Peyer's patch (tissue), 4 donors: Measurements from ENCODE around the gene RSRC2. TPM values are rescaled to one million over a fixed set of nuclear protein-coding genes. Genes with fewer than 3 reads are reported as not detected.
"Not testable (repeated sequence)": the region's sequence is repeated elsewhere in the genome, so short reads cannot be mapped to it uniquely, and the experiment has no call there.

ENCODE experiments used
- DNase-seq, 3 donors: peaks; one replicate each; pipeline ENCODE4 v3.0.0-alpha.2; 2017 to 2019
- H3K27ac ChIP-seq, 4 donors: fragments of 200-600 bp; sonication (generic); one replicate each; pipeline ENCODE4 v1.5.1; 2016 to 2019
- H3K27me3 ChIP-seq, 2 donors: fragments of 200-600 bp; sonication (generic); one replicate each; pipeline ENCODE4 v1.5.1; 2019
- H3K36me3 ChIP-seq, 3 donors: fragments of 200-600 bp; sonication (generic); one replicate each; pipeline ENCODE4 v1.5.1; 2016 to 2019
- H3K4me1 ChIP-seq, 4 donors: fragments of 200-600 bp; sonication (generic); one replicate each; pipeline ENCODE4 v1.5.1; 2016 to 2019
- H3K4me3 ChIP-seq, 4 donors: fragments of 200-600 bp; sonication (generic); 1 replicate in 3 of 4; 2 replicates in 1 of 4; pipeline ENCODE4 v1.5.1; 2016 to 2019; ENCODE audit warnings: mild to moderate bottlenecking in 1 of 4
- H3K9me3 ChIP-seq, 4 donors: fragments of 200-600 bp; sonication (generic); one replicate each; pipeline ENCODE4 v1.5.1; 2016 to 2019; ENCODE audit warnings: mild to moderate bottlenecking in 1 of 4
- POLR2A ChIP-seq, 2 donors: fragments of 450-650 bp; IDR thresholded peaks; one replicate each; pipeline ENCODE4 v1.5.1; 2017; ENCODE audit warnings: antibody characterized with exemption in 2 of 2, mild to moderate bottlenecking in 2 of 2, moderate library complexity in 2 of 2
- total RNA-seq, 4 donors: library from RNA; depleted of rRNA; stranded (reverse); fragments of >200 nt; gene quantifications; one replicate each; pipeline ENCODE4 v1.1.0, GENCODE V29; 2016
- TF ChIP-seq, protein P1 (sequence below), 6 experiments: fragments of 450-650 bp in 4 of 6; fragments of 200-600 bp in 2 of 6; sonication (generic) in 1 of 6; IDR thresholded peaks; one replicate each; pipeline ENCODE4 v1.5.1; 2017 to 2019; ENCODE audit warnings: antibody characterized with exemption in 6 of 6, mild to moderate bottlenecking in 3 of 6, moderate library complexity in 1 of 6

RSRC2 gene
- total RNA-seq, 4 donors from 2014 or later: 78.5 to 455 (median 112) TPM

DNA sequence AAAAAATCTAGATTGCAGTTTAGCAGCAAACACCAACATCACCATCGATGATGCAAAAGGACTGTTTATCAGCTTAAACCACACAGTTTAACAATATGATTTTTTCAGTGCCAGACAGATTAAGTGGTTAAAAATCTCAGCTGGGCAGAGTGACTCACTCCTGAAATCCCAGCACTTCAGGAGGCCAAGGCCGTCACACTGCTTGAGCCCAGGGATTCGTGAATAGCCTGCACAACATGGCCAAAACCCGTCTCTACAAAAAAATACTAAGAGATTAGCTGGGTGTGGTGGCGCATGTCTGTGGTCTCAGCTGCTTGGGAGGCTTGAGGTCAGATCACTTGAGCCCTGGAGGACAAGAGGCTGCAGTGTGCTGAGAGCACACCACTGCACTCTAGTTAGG is 8.9 kb downstream of the RSRC2 start:
- peaks cover 0 to 95% (median 10%) of the 10 kb centered on the region in 3 donors for H3K36me3 ChIP-seq
- DNase-seq: no peak
- no peaks in the 10 kb centered on the region for H3K27me3 ChIP-seq
- no peak for TF ChIP-seq POLR2A (IDR thresholded peaks at IDR 0.05)
- TF ChIP-seq, protein P1, sequence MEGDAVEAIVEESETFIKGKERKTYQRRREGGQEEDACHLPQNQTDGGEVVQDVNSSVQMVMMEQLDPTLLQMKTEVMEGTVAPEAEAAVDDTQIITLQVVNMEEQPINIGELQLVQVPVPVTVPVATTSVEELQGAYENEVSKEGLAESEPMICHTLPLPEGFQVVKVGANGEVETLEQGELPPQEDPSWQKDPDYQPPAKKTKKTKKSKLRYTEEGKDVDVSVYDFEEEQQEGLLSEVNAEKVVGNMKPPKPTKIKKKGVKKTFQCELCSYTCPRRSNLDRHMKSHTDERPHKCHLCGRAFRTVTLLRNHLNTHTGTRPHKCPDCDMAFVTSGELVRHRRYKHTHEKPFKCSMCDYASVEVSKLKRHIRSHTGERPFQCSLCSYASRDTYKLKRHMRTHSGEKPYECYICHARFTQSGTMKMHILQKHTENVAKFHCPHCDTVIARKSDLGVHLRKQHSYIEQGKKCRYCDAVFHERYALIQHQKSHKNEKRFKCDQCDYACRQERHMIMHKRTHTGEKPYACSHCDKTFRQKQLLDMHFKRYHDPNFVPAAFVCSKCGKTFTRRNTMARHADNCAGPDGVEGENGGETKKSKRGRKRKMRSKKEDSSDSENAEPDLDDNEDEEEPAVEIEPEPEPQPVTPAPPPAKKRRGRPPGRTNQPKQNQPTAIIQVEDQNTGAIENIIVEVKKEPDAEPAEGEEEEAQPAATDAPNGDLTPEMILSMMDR (IDR thresholded peaks at IDR 0.05): no peak
- no peaks in the 10 kb centered on the region for H3K9me3 ChIP-seq
- no peak overlapping the region for H3K4me3 ChIP-seq
- H3K4me1 ChIP-seq: peaks cover 0 to 14% (median under 1%) of the 10 kb centered on the region in 4 donors
- no peak overlapping the region for H3K27ac ChIP-seq

DNA sequence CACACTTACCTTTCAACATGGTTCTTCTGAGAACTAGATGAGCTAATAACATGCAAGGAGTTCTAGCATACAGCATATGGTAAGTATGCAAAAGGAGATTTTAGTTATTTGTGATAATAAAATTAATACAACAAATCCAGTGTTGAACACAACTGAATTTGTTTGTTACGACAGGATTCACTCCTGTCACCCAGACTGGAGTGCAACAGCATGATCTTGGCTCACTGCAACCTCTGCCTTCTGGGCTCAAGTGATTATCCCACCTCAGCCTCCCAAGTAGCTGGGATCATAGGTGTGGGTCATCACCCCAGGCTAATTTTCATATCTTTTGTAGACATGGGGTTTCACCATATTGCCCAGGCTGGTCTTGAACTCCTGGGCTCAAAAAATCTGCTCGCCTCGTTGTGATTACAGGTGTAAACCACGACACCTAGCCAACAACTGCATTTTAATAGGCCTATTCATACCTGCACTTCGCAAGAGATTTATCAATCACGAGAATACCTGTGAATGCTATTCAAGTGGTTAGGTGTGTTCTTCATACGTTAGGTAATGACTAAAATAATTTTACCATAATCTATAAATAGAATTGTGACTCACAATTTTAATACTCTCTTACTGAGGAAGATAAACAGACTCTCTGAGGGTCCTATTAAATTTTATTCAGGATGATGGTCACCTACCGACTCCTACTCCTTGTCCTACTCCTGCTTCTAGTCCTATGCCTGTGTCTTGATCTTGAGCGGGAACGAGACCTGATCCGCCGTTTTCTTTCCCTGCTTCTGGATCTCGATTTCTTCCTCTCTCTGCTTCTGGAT is 10.0 kb downstream of the RSRC2 start:
- no peaks in the 10 kb centered on the region for H3K27me3 ChIP-seq
- peaks cover 0 to 3% (median 0%) of the 10 kb centered on the region in 4 donors for H3K4me1 ChIP-seq
- H3K4me3 ChIP-seq: no peak overlapping the region
- H3K36me3 ChIP-seq: peaks cover 0 to 100% (median 10%) of the 10 kb centered on the region in 3 donors
- DNase-seq: no peak
- no peak overlapping the region for H3K27ac ChIP-seq
- no peaks in the 10 kb centered on the region for H3K9me3 ChIP-seq
- TF ChIP-seq, protein P1 (IDR thresholded peaks at IDR 0.05): no peak
- TF ChIP-seq POLR2A (IDR thresholded peaks at IDR 0.05): no peak

DNA sequence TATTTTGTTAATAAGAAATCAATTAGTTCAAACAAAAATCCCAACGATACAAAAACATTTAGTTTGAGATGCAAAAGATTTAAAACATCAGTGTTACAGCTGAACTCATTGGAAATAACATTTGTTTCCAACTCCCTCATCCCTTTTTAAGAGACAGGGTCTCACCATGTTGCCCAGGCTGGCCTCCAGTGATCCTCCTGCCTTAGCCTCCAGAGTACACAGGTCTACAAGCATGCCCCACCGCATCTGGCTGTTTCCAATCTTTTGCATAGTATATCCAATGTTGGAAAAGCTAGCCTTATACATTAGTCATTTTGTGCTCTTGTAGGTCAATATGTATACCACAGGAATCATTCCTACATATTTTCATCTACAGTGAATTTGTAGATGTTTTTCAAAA is 11.5 kb downstream of the RSRC2 start:
- no peak for TF ChIP-seq POLR2A (IDR thresholded peaks at IDR 0.05)
- TF ChIP-seq, protein P1 (IDR thresholded peaks at IDR 0.05): no peak
- Histone ChIP-seq H3K9me3 (no peaks in the 10 kb centered on the region), H3K27me3 (no peaks in the 10 kb centered on the region), H3K4me1 (no peaks in the 10 kb centered on the region), H3K27ac (no peak overlapping the region), H3K36me3 (peaks cover 0 to 100% (median 14%) of the 10 kb centered on the region in 3 donors), H3K4me3 (no peak overlapping the region)
- DNase-seq: no peak

DNA sequence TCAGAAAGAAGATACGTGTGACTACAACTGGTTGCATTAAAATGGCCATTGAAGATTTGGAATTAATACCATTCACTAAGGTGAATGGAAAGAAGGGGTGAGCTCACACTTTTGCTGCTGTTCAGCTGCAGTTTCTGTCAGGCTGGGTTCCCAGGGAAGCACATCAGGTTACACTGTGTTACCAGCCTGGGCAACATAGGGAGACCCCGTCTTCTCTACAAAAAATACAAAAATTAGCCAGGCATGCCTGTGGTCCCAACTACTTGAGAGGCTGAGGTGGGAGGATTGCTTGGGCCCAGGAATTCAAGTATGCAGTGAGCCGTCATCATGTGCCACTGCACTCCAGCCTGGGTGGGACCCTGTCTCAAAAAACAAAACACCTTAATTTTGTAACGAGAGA is 13.1 kb downstream of the RSRC2 start:
- H3K27me3 ChIP-seq: no peaks in the 10 kb centered on the region
- DNase-seq: no peak
- TF ChIP-seq, protein P1 (IDR thresholded peaks at IDR 0.05): no peak
- TF ChIP-seq POLR2A (IDR thresholded peaks at IDR 0.05): no peak
- H3K4me1 ChIP-seq: no peaks in the 10 kb centered on the region
- H3K36me3 ChIP-seq: peaks cover 0 to 100% (median 14%) of the 10 kb centered on the region in 3 donors
- H3K27ac ChIP-seq: no peak overlapping the region
- no peak overlapping the region for H3K4me3 ChIP-seq
- no peaks in the 10 kb centered on the region for H3K9me3 ChIP-seq

DNA sequence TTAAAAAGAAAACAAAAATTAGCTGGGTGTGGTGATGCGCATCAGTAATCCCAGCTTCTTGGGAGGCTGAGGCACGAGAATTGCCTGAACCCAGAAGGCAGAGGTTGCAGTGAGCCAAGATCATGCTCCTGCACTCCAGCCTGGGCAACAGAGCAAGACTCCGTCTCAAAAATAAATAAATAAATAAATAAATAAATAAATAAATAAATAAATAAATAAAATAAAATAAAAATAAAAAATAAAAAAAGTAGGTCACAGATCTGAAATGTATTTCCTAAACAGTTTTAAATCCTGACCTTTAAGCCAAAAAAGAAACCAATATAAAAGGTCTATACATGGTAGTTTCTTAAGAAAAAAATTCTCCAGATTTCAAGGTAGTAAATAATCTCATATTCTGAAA is 13.7 kb downstream of the RSRC2 start:
- H3K9me3 ChIP-seq, H3K4me1 ChIP-seq, H3K27me3 ChIP-seq, H3K4me3 ChIP-seq, H3K27ac ChIP-seq, DNase-seq: not testable (repeated sequence)
- H3K36me3 ChIP-seq: peaks cover 0 to 100% (median 14%) of the 10 kb centered on the region in 3 donors

DNA sequence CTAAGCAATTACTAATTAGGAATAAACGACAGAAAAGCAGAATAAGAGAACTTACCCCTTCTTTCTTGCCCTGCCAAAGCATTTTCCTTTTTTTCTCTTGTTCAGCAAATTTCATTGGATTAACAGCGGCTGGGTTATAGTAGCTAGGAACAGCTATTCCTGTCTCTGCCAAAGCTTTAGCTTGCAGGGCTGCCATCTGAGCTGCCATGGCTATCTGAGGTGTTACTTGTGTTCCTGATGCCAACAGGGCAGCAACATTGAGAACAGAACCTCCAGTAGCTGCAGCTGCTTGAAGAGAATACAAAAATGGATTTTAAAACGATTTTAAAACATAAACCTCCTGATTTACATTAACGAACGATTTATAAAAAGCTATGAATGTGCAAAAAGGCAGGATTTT is 18.6 kb downstream of the RSRC2 start:
- H3K36me3 ChIP-seq: peaks cover 0 to 100% (median 4%) of the 10 kb centered on the region in 3 donors
- H3K27me3 ChIP-seq: no peaks in the 10 kb centered on the region
- H3K9me3 ChIP-seq: no peaks in the 10 kb centered on the region
- H3K4me3 ChIP-seq: no peak overlapping the region
- DNase-seq: no peak
- TF ChIP-seq, protein P1 (IDR thresholded peaks at IDR 0.05): no peak
- TF ChIP-seq POLR2A (IDR thresholded peaks at IDR 0.05): no peak
- H3K27ac ChIP-seq: no peak overlapping the region
- H3K4me1 ChIP-seq: no peaks in the 10 kb centered on the region
